GM19025 (cell line): ENCODE results near the gene ZBTB8OS.
"Not testable (repeated sequence)": the region's sequence is repeated elsewhere in the genome, so short reads cannot be mapped to it uniquely, and the experiment has no call there.

ENCODE experiments used
- ATAC-seq: cut with Tn5 transposase; IDR thresholded peaks from one replicate; pipeline ENCODE4 v1.9.1; 2021; ENCODE audit warnings: mild to moderate bottlenecking, low read depth, moderate library complexity; ENCODE audit not compliant: unreplicated experiment

ZBTB8OS gene

DNA sequence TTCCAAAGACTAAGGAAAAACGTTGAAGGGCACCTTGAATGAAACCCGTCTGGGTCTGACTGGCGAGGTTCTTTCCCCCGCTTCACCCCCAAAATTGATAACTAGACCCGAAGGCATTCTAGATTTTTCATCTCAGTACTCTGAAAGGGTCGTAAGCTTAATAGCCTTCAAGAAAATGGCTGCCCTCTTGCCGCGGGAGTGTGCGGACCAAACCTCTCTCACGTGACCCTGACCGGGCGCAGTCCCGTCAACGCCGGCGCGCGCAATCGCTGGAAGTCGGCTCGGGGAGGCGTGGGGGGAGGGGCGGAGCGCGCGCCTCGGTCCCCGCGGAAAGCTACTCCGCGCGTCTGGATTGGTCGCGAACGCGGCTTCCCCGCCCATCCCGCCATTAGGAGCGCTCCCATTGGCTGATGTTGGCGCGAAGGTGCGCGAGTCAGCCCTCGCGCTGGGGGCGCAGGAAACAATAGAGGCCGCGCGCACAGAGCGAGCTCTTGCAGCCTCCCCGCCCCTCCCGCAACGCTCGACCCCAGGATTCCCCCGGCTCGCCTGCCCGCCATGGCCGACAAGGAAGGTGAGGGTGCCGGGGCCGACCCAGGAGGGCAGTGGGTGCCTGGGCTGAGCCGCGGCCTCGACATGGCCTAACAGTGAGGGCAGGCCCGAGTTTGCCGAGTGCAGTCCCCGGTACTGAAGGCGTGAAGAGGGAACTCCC lies 556 bp upstream of the ZBTB8OS start, which contains the start of gene RBBP4:
TSS of gene RBBP4 (plus strand) at position 457 of the 709 bp plus-strand sequence. CDS start at position 556, 99 bp downstream.
- ATAC-seq, result peak; percentile 84

DNA sequence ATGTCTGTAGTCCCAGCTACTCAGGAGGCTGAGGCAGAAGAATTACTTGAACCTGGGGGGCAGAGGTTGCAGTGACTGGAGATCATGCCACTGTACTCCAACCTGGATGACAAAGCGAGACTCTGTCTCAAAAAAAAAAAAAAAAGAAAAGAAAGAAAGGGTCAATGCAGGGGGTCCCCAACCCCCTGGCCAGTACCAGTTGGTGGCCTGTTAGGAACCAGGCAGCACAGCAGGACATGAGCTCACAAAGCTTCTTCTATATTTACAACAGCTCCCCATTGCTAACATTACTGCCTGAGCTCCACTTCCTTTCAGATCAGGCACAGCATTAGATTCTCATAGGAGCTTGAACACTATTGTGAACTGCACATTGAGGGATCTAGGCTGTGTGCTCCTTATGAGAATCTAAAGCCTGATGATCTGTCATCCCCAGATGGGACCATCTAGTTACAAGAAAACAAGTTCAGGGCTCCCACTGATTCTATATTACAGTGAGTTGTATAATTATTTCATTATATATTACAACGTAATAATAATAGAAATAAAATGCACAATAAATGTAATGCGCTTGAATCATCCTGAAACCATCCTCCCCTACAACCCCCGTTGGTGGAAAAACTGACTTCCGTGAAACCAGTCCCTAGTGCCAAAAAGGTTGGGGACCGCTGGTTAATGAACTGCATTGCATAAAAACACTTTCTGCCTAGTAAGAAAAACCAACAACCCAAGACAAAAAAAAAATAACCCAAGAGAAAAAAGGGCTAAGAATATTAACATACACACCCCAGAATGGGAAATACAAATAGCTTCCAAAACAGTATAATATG lies 2.8 kb downstream of the ZBTB8OS start:
- ATAC-seq, result no peak

DNA sequence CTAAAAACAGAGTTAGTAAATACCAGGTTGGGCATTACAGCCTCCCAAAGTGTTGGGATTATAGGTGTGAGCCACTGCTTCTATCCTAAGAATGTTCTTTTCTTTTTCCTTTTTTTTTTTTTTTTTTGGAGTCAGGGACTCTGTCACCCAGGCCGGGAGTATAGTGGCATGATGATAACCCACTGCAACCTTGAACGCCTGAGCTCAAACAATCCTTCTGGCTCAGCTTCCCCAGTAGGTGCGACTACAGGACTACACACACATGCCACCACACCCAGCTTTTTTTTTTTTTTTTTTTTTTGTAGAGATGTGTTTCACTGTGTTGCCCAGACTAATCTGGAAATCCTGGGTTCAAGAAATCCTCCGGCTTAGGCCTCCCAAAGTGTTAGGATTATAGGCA lies 5.9 kb downstream of the ZBTB8OS start:
- no peak for ATAC-seq

DNA sequence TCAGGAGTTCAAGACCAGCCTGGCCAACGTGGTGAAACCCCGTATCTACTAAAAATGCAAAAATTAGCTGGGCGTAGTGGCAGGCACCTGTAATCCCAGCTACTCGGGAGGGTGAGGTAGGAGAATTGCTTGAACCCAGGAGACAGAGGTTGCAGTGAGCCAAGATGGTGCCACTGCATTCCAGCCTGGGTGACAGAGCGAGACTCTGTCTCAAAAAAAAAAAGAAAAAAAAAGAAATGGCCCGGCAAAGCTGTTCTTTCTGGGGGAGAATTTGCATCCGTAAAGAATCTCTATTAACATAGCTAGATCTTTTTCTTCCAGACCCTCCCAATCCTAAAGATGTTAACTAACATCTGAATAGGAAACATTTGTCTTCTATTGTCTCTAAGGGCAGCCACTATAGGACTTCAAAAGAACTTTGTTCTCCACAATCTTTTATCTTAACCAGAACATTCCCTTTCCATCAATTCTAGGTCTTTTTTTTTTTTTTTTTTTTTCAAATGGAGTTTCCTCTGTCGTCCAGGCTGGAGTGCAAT lies 8.0 kb downstream of the ZBTB8OS start:
- not testable (repeated sequence) for ATAC-seq

DNA sequence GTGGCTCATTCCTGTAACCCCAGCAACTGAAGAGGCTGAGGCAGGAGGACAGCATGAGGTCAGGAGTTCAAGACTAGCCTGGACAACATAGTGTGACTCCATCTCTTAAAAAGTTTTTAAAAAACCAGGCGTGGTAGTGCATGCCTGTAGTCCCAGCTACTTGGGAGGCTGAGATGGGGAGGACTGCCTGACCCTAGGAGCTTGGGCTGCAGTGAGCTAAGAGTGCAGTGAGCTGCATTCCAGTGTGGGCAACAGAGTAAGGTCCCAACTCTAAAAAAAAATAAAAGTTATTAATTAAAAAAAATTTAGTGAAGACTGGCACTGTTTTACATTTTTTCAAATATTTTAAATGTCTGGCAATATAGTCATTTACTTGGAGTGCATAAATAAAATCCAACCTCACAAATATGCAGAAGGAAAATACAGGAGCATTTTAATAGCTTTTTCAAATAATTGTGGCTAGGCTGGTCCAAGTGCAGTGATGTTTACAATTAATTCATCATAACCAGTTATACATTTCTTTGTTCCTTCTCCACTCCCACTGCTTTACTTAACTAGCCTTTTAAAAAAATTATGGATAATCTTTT lies 10.8 kb downstream of the ZBTB8OS start:
- ATAC-seq, result no peak

DNA sequence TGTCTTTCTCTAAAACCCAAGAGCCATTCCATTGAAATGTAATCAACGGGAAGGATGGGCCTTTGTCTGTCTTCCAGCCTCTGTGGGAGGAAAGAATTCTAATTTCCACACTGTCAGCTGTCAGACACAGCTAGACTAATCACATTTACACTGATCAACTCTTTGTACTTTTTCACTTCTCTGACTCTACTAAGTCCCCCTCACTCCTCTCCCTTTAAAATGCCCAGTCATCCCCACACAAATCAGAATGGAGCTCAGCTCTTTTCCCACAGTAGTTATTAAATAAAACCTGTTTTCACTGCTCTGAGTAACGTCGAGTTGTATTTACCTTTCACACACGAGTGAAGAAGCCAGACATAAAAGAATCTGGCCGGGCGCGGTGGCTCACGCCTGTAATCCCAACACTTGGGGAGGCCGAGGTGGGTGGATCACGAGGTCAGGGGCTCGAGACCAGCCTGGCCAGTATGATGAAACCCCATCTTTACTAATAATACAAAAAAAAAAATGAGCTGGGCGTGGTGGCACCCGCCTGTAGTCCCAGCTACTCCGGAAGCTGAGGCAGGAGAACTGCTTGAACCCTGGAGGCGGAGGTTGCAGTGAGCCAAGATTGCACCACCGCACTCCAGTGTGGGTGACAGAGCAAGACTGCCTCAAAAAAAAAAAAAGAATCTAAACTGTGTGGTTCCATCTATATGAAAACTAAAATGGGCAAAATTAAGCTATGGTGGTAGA lies 13.3 kb downstream of the ZBTB8OS start:
- ATAC-seq, result no peak

DNA sequence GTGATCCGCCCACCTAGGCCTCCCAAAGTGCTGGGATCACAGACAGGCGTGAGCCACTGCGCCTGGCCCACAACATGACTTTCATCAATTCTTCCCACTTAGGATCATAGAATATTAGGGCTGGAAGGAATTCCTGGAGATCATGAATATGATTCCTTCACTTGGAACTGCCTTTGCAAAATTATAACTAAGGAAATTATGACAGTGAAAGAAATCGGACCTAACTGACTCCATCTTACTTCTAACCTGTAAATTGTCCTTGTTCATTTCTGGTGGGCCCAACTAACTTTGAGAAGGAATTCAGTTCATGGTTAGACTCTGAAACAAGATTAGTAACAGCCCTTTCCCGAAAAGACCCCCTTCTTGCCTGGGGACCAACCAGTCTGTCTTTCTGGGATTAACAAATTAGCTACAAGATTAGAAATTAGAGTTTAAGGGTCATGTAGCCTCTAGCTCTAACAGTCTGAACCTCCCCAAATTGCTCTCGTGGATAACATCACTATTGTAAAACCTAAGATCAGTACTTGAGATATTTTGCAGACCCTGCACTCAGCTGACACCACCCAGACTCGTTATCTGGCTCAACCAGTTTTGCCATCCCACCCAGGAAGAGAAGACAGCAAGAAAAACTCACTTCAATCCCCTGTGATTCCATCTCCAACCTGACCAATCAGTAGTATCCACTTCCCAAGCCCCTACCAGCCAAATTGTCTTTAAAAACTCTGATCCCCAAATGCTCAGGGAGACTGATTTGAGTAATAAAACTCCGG lies 14.7 kb downstream of the ZBTB8OS start:
- ATAC-seq, result no peak

DNA sequence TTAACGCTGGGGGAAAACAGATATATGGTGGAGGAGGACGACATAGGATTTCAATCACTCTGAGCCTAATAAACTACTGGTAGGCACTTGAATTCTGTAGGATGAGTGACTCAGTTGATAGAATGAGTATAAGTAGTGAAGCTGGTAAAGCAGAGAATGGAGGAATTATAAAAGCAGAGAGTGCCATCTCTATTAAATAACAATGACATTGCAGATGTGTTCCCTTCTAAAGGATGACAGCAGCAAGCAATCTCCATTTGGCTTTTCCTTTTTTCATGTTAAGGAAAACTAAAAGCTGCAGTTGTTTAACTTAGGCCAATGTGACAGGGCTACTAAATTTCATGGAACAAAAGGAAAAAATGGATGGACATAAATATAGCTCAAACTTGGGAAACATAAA lies 17.5 kb downstream of the ZBTB8OS start:
- no peak for ATAC-seq

DNA sequence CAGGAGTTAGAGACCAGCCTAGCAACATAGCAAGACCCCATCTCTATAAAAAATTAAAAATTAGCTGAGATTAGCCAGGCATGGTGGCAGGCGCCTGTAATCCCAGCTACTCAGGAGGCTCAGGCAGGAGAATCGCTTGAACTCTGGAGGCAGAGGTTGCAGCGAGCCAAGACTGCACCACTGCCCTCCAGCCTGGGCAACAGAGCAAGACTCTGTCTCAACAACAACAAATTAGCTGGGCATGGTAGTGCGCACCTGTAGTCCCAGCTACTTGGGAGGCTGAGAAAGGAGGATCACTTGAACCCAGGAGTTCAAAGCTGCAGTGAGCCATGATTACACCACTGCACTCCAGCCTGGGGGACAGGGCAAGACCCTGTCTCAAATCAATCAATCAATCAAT lies 20.2 kb downstream of the ZBTB8OS start:
- ATAC-seq, result not testable (repeated sequence)

DNA sequence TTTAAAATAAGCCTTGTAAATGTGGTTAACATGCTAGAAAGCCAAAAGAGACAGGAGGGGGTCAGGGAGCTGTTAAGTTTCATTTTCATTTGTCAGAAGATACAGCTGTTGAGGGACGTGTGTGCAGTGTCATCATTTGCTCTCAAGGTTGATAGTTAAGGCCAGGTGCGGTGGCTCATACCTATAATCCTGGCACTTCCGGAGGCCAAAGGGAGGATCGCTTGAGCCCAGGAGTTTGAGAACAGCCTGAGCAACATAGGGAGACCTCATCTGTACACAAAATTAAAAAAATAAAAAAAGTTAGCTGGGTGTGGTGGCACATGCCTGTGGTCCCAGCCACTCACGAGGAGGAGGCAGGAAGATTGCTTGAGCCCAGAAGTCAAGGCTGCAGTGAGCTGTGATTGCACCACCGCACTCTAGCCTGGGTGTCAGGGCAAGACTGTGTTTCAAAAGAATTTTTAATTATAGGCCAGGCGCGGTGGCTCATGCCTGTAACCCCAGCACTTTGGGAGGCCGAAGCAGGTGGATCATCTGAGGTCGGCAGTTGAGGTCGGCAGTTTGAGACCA lies 22.7 kb downstream of the ZBTB8OS start:
- peak; percentile 68 for ATAC-seq

DNA sequence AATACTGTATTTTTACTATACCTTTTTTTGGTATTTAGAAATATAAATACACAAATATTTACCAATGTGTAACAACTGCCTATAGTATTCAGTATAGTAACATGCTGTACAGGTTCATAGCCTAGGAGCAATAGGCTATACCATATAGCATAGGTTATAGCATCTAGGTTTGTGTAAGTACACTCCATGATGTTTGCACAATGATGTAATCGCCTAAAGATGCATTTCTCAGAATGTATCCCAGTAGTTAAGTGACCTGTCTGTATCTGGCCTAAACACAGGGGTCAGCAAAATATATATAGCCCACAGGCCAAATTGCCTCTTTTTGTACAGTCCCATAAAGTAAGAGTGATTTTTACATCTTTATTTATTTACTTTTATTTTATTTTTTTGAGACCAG lies 24.2 kb downstream of the ZBTB8OS start:
- no peak for ATAC-seq

DNA sequence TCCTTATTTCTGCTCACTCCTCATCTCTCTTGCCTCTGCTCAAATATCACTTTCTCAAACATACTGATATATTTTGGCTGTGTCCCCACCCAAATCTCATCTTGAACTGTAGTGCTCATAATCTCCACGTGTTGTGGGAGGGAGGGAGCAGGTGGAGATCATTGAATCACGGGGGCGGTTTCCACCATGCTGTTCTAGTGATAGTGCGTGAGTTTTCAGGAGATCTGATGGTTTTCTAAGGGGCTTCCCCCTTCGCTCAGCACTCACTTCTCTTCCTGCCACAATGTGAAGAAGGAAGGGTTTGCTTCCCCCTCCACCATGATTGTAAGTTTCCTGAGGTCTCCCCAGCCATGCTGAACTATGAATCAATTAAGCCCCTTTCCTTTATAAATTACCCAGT lies 26.6 kb downstream of the ZBTB8OS start:
- no peak for ATAC-seq

DNA sequence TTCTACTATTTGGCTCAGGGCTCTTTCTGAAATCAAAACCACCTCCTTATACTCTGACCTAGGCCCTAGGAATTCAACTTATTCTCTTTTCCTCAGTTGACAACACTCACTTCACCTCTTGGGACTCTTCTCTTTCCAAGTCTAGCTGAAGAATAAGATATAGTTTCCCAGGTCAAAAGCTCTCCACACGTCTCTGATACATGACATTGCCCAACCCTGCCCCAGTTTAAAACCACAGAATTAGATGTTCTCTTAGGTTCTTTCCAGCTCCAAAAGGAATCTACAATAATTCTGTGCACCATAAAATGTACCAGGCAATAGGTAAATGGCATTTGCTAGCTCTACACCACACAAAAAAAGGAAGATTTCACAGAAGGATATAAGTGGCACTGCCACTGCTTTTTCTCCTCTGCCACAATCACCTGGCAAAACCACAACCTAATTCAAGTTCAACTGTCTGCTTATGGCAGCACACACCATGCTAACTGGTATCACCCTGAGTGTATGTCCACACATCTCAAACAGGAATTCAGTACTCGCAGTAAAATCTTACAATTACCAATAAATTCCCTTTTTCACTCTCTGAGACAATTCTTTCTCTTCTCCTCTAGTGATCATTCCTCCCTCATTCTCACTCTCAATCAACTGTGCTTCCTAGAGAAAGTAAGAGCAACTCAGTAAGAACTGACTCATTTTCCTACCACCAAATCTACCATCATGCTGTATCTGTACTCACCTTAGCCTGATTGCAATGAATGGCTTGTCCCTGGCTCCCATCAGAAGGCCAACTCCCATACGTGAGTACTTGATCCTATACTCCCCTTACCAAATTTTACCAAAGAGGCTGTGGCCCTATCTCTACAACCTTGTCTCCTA lies 27.3 kb downstream of the ZBTB8OS start:
- ATAC-seq, result no peak

DNA sequence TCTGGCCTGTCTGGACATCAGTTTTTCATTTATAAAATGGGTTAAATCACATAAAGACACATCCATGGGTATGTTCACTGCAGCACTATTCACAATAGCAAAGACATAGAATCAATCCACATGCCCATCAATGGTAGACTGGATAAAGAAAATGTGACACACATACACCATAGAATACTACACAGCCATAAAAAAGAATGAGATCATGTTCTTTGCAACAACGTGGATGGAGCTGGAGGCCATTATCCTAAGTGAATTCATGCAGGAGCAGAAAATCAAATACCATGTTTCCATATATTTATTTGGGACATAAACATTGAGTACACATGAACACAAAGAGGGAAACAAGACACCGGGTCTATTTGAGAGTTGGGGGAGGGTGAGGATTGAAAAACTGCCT lies 28.1 kb downstream of the ZBTB8OS start:
- no peak for ATAC-seq

DNA sequence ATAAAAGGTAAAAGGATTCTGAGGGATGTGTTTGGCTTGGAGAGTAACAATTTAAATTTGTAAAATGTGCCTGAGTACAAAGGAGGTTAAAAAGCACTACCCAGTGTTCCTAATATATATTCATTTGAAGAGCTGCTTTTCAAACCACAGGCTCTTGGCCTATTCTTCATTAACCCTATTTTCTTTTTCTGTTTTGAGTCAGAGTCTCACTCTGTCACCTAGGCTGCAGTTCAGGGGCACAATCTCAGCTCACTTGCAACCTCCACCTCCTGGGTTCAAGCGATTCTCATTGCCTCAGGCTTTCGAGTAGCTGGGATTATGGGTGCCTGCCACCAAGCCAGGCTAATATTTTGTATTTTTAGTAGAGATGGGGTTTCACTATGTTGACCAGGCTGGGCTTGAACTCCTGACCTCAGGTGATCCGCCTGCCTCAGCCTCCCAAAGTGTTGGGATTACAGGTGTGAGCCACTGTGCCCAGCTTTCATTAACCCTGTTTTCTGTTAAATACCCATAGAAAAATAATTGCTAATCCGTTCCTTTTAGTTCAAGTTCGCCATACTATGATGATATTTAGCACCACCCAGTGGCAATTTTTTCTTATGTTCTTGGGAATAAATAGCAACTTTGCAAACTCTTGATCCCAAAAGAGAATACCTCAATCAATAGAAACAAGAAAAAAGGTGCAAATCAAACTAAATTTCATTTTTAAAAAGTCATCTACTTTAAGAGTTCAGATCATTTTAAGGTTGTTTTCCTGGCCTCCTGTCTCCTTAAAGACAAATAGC lies 30.5 kb downstream of the ZBTB8OS start:
- ATAC-seq, result peak; percentile 71

DNA sequence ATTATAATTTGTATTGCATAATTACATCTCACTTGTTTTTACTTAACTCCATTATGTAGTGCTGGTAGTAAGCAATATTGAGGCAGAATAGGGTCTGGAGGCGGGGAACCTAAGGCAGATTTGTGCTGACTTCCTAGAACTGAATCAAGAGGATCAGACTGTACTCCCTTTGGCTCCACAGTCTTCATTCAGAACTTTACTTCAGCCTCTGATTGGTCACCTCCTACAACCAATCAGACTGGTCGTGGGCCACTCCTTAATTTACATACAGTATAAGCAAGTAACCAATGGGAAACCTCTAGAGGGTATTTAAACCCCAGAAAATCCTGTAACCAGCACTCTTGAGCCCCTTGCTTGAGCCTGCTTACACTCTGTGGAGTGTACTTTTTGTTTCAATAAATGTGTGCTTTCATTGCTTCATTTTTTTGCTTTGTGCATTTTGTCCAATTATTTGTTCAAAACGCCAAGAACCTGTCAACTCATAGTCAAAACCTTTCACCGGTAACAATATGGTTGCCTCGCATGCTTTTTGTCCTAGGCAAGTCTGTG lies 31.6 kb downstream of the ZBTB8OS start:
- no peak for ATAC-seq

DNA sequence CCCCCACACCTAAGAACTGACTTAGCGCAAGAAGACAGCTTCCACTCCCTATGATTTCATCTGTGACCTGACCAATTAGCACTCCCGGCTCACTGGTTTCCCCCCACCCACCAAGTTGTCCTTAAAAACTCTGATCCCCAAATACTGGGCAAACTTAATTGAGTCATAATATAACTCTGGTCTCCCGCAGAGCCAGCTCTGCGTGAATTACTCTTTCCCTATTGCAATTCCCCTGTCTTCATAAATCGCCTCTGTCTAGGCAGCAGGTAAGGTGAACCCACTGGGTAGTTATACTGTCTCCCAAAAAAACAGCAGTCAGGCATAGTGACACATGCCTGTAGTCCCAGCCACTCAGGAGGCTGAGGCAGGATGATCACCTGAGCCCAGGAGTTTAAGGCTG lies 36.9 kb downstream of the ZBTB8OS start:
- no peak for ATAC-seq
